Spleen (tissue), 7 donors: ENCODE measurements around the gene MOB3B.

Experiments used
- POLR2A ChIP-seq, 3 donors: fragments of 450-650 bp; IDR thresholded peaks; one replicate each; pipeline ENCODE4 v1.5.1; 2017; ENCODE audit warnings: antibody characterized with exemption in 3 of 3, mild to moderate bottlenecking in 1 of 3
- POLR2AphosphoS5 ChIP-seq, 3 donors: sonication (generic); formaldehyde crosslinking; IDR thresholded peaks; one replicate each; pipeline ENCODE4 v1.5.1; 2017; ENCODE audit warnings: antibody characterized with exemption in 3 of 3
- TF ChIP-seq, protein P1 (sequence below), 11 experiments: fragments of 200-600 bp in 7 of 11; fragments of 450-650 bp in 4 of 11; sonication (generic) in 4 of 11; IDR thresholded peaks in 8 of 11; conservative IDR thresholded peaks in 3 of 11; 1 replicate in 7 of 11; 2 replicates in 4 of 11; pipeline versions ENCODE4 v1.4.0 to v1.8.0; 2016 to 2021; ENCODE audit warnings: antibody characterized with exemption in 11 of 11, inconsistent platforms in 4 of 11, mild to moderate bottlenecking in 1 of 11
- donor health status: DM: no; HTN: no; CAD: no; lungs with moderate emphysema.
- donor health status: DM: no; HTN: no; CAD: no.
- donor health status: DM: no; HTN: no; CAD: no.

DNA sequence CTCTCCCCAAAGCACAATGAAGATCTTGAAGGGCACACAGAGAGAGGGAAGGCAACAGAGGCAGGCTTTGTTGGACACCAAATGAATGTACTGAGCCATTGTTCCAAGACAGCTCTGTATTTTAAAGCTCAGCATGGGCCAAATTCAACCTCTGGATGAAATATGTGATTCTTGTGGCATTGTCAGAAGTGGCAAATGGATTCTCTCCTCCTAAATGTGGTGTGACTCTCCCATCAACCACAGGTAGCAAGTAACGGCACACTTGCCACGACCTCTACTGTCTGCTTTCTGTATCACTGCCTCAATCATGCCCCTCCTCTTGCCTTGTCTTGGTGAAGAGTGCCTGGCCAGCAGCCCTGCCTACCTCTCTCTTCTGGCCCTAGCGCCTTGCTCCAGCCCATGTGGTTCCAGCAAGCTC, 6.1 kb upstream of the MOB3B start:
- TF ChIP-seq, protein P1, sequence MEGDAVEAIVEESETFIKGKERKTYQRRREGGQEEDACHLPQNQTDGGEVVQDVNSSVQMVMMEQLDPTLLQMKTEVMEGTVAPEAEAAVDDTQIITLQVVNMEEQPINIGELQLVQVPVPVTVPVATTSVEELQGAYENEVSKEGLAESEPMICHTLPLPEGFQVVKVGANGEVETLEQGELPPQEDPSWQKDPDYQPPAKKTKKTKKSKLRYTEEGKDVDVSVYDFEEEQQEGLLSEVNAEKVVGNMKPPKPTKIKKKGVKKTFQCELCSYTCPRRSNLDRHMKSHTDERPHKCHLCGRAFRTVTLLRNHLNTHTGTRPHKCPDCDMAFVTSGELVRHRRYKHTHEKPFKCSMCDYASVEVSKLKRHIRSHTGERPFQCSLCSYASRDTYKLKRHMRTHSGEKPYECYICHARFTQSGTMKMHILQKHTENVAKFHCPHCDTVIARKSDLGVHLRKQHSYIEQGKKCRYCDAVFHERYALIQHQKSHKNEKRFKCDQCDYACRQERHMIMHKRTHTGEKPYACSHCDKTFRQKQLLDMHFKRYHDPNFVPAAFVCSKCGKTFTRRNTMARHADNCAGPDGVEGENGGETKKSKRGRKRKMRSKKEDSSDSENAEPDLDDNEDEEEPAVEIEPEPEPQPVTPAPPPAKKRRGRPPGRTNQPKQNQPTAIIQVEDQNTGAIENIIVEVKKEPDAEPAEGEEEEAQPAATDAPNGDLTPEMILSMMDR (IDR thresholded peaks at IDR 0.05 in 8 of 11, conservative IDR thresholded peaks at IDR 0.05 in 3 of 11) = peak in 5 of 11 experiments; percentile 11 to 33 (median 23)
- TF ChIP-seq POLR2AphosphoS5 (IDR thresholded peaks at IDR 0.05) (no peak), POLR2A (IDR thresholded peaks at IDR 0.05) (no peak)
